ENCODE results near the gene WDR5B. TPM values are rescaled to one million over a fixed set of nuclear protein-coding genes. Genes with fewer than 3 reads are reported as not detected.
"Not testable (repeated sequence)": the region's sequence is repeated elsewhere in the genome, so short reads cannot be mapped to it uniquely, and the experiment has no call there.

The WDR5B gene
- total RNA-seq, result 1 to 10 TPM; 3.2 to 3.5 TPM
- long read RNA-seq, partial matches to known transcripts, result 0 of 4 reads
- long read RNA-seq, other reads (novel, unspliced or antisense), result 0 of 4 reads

DNA sequence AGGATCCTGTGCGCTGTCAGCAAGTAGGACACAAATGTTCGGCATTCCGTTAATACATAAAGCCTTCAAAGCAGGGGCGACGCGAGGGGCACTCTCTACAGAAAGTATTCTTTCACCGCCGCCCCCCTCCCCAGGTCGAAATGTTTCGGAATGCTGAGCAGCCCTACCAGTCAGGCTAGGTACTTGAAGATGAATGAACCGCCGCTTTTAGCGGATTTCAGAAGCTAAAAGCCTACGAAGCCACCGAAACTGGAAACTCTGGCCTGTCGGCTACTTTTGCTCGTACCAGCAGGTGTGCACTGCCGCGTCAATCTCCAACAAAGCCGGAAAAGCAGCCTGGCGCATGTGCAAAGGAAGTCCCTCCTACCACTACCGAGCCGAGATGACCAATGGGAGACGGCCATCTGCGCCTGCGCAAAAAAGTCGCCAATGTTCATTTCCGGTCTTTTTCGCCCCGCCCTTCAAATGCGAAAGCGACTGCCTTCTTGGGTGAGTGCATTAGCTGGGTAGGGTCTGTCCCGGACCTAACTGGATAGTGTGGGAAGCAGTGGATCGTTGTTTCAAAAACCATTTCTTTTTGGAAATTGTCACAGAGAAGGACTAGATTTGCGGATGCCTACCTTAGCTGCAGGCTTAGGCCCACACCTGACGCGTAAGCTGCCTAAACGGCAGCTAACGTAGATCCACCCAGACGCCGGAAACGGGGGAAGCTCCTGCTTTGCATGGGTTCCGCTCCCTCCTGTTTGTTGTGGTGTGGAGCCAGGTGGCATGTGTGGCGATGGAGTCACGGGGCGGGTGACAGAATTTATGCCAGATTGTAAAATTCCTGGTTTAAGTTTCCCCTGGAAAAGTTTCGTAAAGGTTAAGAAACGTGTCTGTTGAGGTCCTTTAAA is at the start of gene WDR5B:
Gene WDR5B, minus strand, starts transcription at position 301 of the 893 bp plus-strand sequence. CDS start 534 bp downstream, outside the sequence.
- peak; percentile 96 to 97 for ATAC-seq
- peak; percentile 97 for DNase-seq
- intact Hi-C loops (cut with DNase I), result no loop called here

DNA sequence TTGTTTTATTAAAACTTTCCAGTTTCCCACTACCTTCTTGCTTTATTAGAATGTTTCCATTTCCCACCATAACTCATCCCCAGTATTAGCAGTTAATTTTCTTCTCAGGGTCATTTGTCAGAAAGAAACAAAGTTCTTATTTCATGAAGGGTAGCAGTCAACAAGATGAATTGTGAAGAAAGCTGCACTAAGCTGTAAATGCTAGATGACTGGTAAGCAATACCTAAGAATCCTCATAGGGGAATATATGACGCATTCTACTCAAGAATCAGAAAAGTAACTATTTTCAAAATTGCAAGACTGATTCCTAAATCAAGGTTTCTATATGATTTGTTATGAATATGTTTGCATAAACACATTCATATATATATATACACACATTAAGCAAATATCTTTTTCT is 48.8 kb upstream of the WDR5B start:
- DNase-seq (no peak), ATAC-seq (no peak)
- intact Hi-C loops (cut with DNase I), result loop anchor here in 1 of 2 donors (10.0 kb wide), 1 partner anchor 210 kb away; no protein-coding TSS in a partner anchor

DNA sequence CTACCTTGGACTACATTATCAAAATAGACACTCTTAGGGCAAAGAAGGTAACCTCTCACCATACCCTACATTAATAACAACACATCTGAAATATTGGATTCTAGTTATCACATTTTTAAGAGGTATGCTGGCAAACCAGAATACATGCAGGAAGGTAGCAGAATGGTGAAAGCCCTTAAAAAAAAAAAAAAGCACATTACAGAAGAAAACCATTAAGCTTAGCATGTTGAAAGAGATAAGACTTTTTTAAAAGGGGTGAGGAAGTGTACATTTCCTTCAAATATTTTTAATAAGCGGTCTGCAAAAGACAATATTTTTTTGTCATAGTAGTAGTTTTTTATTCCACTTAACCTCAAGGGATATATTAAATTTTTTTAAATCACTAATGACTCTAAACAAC is 46.5 kb upstream of the WDR5B start:
- ATAC-seq (no peak), DNase-seq (no peak)
- intact Hi-C loops (cut with DNase I), result loop anchor here in 1 of 2 donors (10.0 kb wide), 1 partner anchor 212 kb away; no protein-coding TSS in a partner anchor

DNA sequence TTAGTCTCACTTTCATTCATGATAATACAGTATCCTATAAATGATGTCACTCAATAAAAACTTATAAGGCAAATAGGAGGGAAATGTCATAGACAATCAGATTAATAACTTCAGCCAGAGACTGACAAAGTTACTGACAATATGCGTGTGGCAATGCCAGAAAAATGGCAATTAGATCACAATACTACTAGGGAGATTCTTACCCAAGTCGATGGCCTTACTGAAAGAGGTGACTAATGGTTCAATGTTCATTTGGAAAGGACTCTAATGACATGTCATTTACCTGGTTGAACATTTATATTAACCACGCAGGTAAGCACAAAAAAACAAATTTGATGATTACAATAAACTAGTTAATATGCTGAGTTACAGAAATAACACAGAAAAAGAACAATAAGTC is 45.9 kb upstream of the WDR5B start:
- no peak for ATAC-seq
- intact Hi-C loops (cut with DNase I), result loop anchor here in 1 of 2 donors (10.0 kb wide), 1 partner anchor 213 kb away; no protein-coding TSS in a partner anchor
- DNase-seq, result no peak

- no peak for DNase-seq
- intact Hi-C loops (cut with DNase I), result no loop called here
- ATAC-seq, result peak in 1 of 2 donors; percentile 38
Observed at GRCh38 chr3:122458992-122459391, 43.1 kb upstream of the WDR5B start.

DNA sequence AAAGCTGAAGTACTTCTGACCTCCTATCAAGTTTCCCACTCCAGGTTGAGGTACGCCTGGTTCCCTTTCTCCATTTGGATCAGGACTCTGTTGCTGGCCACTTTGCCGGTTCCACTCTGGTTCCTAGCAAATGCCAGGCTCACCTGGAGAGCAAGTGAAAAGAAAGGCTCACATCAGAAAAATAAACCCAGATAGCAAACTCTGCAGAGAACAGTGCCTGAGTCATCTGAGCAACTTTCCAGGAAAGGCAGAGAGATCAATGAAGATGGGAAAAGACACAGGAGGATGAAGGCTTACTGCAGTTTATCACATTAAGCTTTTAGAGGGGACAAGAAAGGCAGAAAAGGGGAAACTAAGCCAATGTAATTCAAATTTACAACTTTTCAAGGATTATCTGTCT is 41.8 kb upstream of the WDR5B start:
- DNase-seq (no peak), ATAC-seq (no peak)
- intact Hi-C loops (cut with DNase I), result no loop called here

DNA sequence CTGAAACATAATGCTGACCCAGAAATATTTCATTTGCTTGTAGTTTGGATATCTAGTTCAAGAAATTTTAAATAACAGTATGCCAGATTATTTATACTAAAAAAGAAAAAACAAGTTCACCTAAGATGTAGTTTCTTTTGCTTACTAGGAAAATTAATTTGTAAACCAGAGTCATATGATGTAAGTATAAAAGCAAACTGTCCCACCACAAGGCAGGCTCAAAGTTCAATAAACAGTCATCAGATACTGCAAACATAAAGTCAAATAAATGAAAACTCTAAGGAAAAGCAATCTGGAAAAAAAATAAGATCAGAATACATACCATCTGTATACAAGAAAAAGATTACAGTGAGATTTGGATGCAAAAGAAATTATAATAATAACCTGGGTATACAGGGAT is 40.2 kb upstream of the WDR5B start:
- DNase-seq (no peak), ATAC-seq (no peak)
- intact Hi-C loops (cut with DNase I), result no loop called here

- ATAC-seq (no peak), DNase-seq (no peak)
- intact Hi-C loops (cut with DNase I), result no loop called here
Observed at GRCh38 chr3:122451371-122451770, 35.5 kb upstream of the WDR5B start.

- intact Hi-C loops (cut with DNase I); ATAC-seq; DNase-seq: not testable (repeated sequence)
Observed at GRCh38 chr3:122448218-122448617, 32.4 kb upstream of the WDR5B start.

- intact Hi-C loops (cut with DNase I); ATAC-seq; DNase-seq: not testable (repeated sequence)
Observed at GRCh38 chr3:122444491-122444887, 28.6 kb upstream of the WDR5B start.

- DNase-seq; intact Hi-C loops (cut with DNase I); ATAC-seq: not testable (repeated sequence)
Observed at GRCh38 chr3:122443762-122444490, 28.1 kb upstream of the WDR5B start.

DNA sequence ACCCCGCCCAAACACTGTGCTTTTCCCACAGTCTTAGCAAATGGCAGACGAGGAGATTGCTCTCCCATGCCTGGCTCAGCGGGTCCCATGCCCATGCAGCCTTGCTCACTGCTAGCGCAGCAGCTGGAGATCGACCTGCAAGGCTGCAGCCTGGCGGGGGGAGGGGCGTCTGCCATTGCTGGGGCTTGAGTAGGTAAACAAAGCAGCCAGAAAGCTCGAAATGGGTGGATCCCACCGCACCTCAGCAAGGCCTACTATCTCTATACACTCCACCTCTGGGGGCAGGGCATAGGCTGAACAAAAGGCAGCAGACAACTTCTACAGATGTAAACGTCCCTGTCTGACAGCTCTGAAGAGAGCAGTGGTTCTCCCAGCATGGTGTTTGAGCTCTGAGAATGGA is 27.2 kb upstream of the WDR5B start:
- intact Hi-C loops (cut with DNase I), result no loop called here
- no peak for ATAC-seq
- no peak for DNase-seq

DNA sequence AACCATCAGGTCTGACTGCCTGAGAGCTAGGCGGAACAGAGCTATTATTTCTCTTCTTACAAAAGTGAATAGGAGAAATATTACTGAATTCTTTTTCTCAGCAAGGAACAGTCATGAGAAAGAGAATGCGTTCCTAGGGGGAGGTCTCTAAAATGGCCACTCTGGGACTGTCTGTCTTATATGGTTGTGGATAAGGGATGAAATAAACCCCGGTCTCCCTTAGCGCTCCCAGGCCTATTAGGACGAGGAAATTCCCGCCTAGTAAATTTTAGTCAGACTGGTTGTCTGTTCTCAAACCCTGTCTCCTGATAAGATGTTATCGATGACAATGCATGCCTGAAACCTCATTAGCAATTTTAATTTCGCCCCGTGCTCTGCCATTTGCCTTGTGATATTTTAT is 20.1 kb upstream of the WDR5B start:
- intact Hi-C loops (cut with DNase I), result no loop called here
- ATAC-seq (no peak), DNase-seq (no peak)

GRCh38 chr3:122430371-122430770 is 14.5 kb upstream of the WDR5B start:
- no peak for DNase-seq
- ATAC-seq, result no peak
- intact Hi-C loops (cut with DNase I), result no loop called here

DNA sequence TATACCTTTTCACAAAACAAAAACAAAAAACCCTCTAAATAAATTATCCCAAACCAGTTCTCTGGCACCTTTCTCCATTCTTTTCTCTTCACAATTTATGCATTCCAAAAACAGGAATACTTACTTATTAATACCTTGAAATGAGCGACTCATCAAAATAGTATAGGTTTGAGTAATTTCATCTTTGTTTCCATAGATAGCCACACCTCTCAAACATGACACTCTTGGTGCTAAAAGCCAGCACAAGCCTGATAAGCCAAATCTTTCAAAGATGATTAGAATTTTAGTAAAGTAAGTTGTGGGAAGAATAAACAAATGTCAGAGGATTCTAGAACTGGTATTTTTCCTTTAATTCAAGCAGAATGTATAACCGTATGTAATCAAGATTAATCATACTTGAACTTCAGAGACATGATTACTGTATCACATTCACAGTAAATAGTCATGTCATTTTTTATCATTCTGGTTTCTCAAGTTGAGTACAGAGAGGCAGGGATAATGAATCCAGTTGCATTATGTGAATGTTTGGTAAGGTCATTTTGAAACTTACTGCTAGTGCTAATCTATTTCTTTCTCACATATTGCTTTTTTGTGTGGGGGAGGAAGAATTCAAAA is 12.1 kb upstream of the WDR5B start:
- no peak for DNase-seq
- ATAC-seq, result no peak
- intact Hi-C loops (cut with DNase I), result no loop called here

DNA sequence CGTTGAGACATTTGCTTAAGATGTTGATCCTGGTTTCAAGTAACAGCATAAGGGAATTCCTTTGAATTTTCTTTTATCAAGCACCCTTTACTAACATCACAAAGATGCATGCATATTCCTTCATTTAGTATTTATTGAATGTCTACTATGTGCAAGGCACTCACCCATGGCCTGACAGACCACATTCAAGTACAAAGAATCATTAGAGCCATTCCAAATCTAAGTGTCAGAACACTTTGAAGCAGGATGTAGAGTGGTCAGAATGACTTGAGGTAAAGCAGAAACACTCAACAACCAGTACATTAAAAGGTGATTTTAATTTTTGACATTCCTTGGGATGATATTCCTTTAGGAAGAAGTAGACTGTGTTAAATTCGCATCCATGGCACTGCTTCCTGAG is 6.0 kb upstream of the WDR5B start:
- DNase-seq, result no peak
- ATAC-seq, result no peak
- intact Hi-C loops (cut with DNase I), result no loop called here

- intact Hi-C loops (cut with DNase I), result no loop called here
- ATAC-seq, result no peak
- no peak for DNase-seq
Observed at GRCh38 chr3:122421101-122421500, 5.2 kb upstream of the WDR5B start.

- DNase-seq, result no peak
- intact Hi-C loops (cut with DNase I), result no loop called here
- no peak for ATAC-seq
Observed at GRCh38 chr3:122416966-122417365, 1.1 kb upstream of the WDR5B start.

- intact Hi-C loops (cut with DNase I), result no loop called here
- peak; percentile 28 for DNase-seq
- peak; percentile 31 to 58 for ATAC-seq
Observed at GRCh38 chr3:122415104-122415744, 638 bp downstream of the WDR5B start.

Data from left cardiac atrium (tissue), 4 donors.